Mucosa of gallbladder (tissue), 1 donor: ENCODE results near the gene USP10. TPM values are rescaled to one million over a fixed set of nuclear protein-coding genes. Genes with fewer than 3 reads are reported as not detected.
"Not testable (repeated sequence)": the region's sequence is repeated elsewhere in the genome, so short reads cannot be mapped to it uniquely, and the experiment has no call there.

ENCODE experiments used
- DNase-seq: peaks from one replicate; pipeline ENCODE4 v3.0.0-alpha.2; 2020; ENCODE audit warnings: low spot score
- total RNA-seq: library from RNA; stranded (reverse); gene quantifications from one replicate; pipeline ENCODE4 v1.2.1, GENCODE V29; 2021
- donor health status: DM: no; HTN: no; CAD: no.

Gene USP10
- total RNA-seq, 1 donor from 2014 or later = 60.8 TPM

GRCh38 chr16:84673561-84673960 is 26.2 kb upstream of the USP10 start:
- DNase-seq = no peak

GRCh38 chr16:84675423-84675822 is 24.4 kb upstream of the USP10 start:
- no peak for DNase-seq

- DNase-seq = no peak
Measured at GRCh38 chr16:84675884-84676283, 23.9 kb upstream of the USP10 start.

GRCh38 chr16:84677017-84677803 is 22.6 kb upstream of the USP10 start:
- DNase-seq = no peak

GRCh38 chr16:84677849-84678248 is 22.0 kb upstream of the USP10 start:
- no peak for DNase-seq

- no peak for DNase-seq
Measured at GRCh38 chr16:84678541-84678940, 21.3 kb upstream of the USP10 start.

GRCh38 chr16:84680165-84680842 is 19.5 kb upstream of the USP10 start:
- DNase-seq = no peak

GRCh38 chr16:84680843-84681629 is 18.8 kb upstream of the USP10 start:
- DNase-seq = no peak

- DNase-seq = no peak
Measured at GRCh38 chr16:84683691-84684591, 15.9 kb upstream of the USP10 start.

- no peak for DNase-seq
Measured at GRCh38 chr16:84684592-84684965, 15.2 kb upstream of the USP10 start.

- DNase-seq = no peak
Measured at GRCh38 chr16:84685210-84685609, 14.6 kb upstream of the USP10 start.

- no peak for DNase-seq
Measured at GRCh38 chr16:84686707-84687298, 13.0 kb upstream of the USP10 start.

- DNase-seq = no peak
Measured at GRCh38 chr16:84687715-84688114, 12.1 kb upstream of the USP10 start.

GRCh38 chr16:84688163-84688562 is 11.6 kb upstream of the USP10 start:
- not testable (repeated sequence) for DNase-seq

GRCh38 chr16:84689111-84689510 is 10.7 kb upstream of the USP10 start:
- DNase-seq = no peak

- no peak for DNase-seq
Measured at GRCh38 chr16:84690088-84690819, 9.5 kb upstream of the USP10 start.

- no peak for DNase-seq
Measured at GRCh38 chr16:84692451-84693214, 7.2 kb upstream of the USP10 start.

GRCh38 chr16:84693869-84694268 is 5.9 kb upstream of the USP10 start:
- not testable (repeated sequence) for DNase-seq

GRCh38 chr16:84694980-84695379 is 4.8 kb upstream of the USP10 start:
- no peak for DNase-seq
